ENCODE measurements around the gene ATP13A2.
"Not testable (repeated sequence)": the region's sequence is repeated elsewhere in the genome, so short reads cannot be mapped to it uniquely, and the experiment has no call there.

Gene ATP13A2

GRCh38 chr1:16952376-16952775, 59.4 kb downstream of the ATP13A2 start:
- FAIRE-seq, result not testable (repeated sequence)

- not testable (repeated sequence) for FAIRE-seq
Measured at GRCh38 chr1:16949026-16949425, 62.7 kb downstream of the ATP13A2 start.

- FAIRE-seq, result not testable (repeated sequence)
Measured at GRCh38 chr1:16948282-16948891, 63.3 kb downstream of the ATP13A2 start.

GRCh38 chr1:16946646-16947045, 65.1 kb downstream of the ATP13A2 start:
- no peak for FAIRE-seq

GRCh38 chr1:16946185-16946584, 65.5 kb downstream of the ATP13A2 start:
- FAIRE-seq, result not testable (repeated sequence)

GRCh38 chr1:16945512-16945911, 66.2 kb downstream of the ATP13A2 start:
- FAIRE-seq, result not testable (repeated sequence)

GRCh38 chr1:16944038-16944437, 67.7 kb downstream of the ATP13A2 start:
- FAIRE-seq, result no peak

GRCh38 chr1:16939386-16940180, 72.1 kb downstream of the ATP13A2 start:
- not testable (repeated sequence) for FAIRE-seq

- no peak for FAIRE-seq
Measured at GRCh38 chr1:16938351-16939321, 73.1 kb downstream of the ATP13A2 start.

GRCh38 chr1:16936580-16936979, 75.1 kb downstream of the ATP13A2 start:
- FAIRE-seq, result not testable (repeated sequence)
